Osteocyte (in vitro differentiated cells): ENCODE results near the gene FAM78A. TPM values are rescaled to one million over a fixed set of nuclear protein-coding genes. Genes with fewer than 3 reads are reported as not detected.
"Not testable (repeated sequence)": the region's sequence is repeated elsewhere in the genome, so short reads cannot be mapped to it uniquely, and the experiment has no call there.

ENCODE experiments used
- DNase-seq: peaks from one replicate; pipeline ENCODE4 v3.0.0; 2021; ENCODE audit warnings: mixed read lengths; ENCODE audit not compliant: unreplicated experiment; ENCODE audit errors: extremely low spot score
- H3K27ac Mint-ChIP-seq: one replicate; pipeline ENCODE4 v1.8.0; 2021; ENCODE audit warnings: mild to moderate bottlenecking, mixed read lengths; ENCODE audit not compliant: unreplicated experiment
- H3K27me3 Mint-ChIP-seq: one replicate; pipeline ENCODE4 v1.8.0; 2021; ENCODE audit warnings: mixed read lengths; ENCODE audit not compliant: unreplicated experiment
- H3K36me3 Mint-ChIP-seq: one replicate; pipeline ENCODE4 v1.8.0; 2021; ENCODE audit warnings: mixed read lengths; ENCODE audit not compliant: unreplicated experiment
- H3K4me1 Mint-ChIP-seq: one replicate; pipeline ENCODE4 v1.8.0; 2021; ENCODE audit warnings: mixed read lengths; ENCODE audit not compliant: unreplicated experiment
- H3K4me3 Mint-ChIP-seq: one replicate; pipeline ENCODE4 v1.8.0; 2021; ENCODE audit warnings: mild to moderate bottlenecking, moderate library complexity, mixed read lengths; ENCODE audit not compliant: unreplicated experiment
- H3K9me3 Mint-ChIP-seq: one replicate; pipeline ENCODE4 v1.8.0; 2021; ENCODE audit warnings: mixed read lengths; ENCODE audit not compliant: unreplicated experiment
- CTCF ChIP-seq: fragments of 200-600 bp; sonication (generic); IDR thresholded peaks from 2 replicates; pipeline ENCODE4 v1.5.0; 2021; ENCODE audit warnings: antibody characterized with exemption, mild to moderate bottlenecking, moderate library complexity
- total RNA-seq: library from RNA; stranded (reverse); gene quantifications from 2 replicates; pipeline ENCODE4 v1.2.1, GENCODE V29; 2021

FAM78A gene
- total RNA-seq, 1 donor from 2014 or later = 1.0 TPM

- Mint-ChIP-seq H3K27ac (no peak overlapping the region), H3K4me1 (peaks cover 8% of the 10 kb centered on the region), H3K27me3 (no peaks in the 10 kb centered on the region), H3K9me3 (no peaks in the 10 kb centered on the region), H3K36me3 (no peaks in the 10 kb centered on the region), H3K4me3 (no peak overlapping the region)
- DNase-seq = no peak
- TF ChIP-seq CTCF = no peak
These were observed 22.3 kb downstream of the FAM78A start for GRCh38 chr9:131253891-131254491.

- DNase-seq = no peak
- peaks cover 7% of the 10 kb centered on the region for H3K27me3 Mint-ChIP-seq
- TF ChIP-seq CTCF = no peak
- no peak overlapping the region for H3K27ac Mint-ChIP-seq
- no peaks in the 10 kb centered on the region for H3K9me3 Mint-ChIP-seq
- H3K4me1 Mint-ChIP-seq = peaks cover 8% of the 10 kb centered on the region
- H3K4me3 Mint-ChIP-seq = no peak overlapping the region
- H3K36me3 Mint-ChIP-seq = no peaks in the 10 kb centered on the region
These were observed 24.2 kb downstream of the FAM78A start for GRCh38 chr9:131252120-131252519.

- DNase-seq = no peak
- H3K27ac Mint-ChIP-seq = no peak overlapping the region
- H3K27me3 Mint-ChIP-seq = peaks cover 17% of the 10 kb centered on the region
- H3K36me3 Mint-ChIP-seq = no peaks in the 10 kb centered on the region
- H3K4me3 Mint-ChIP-seq = no peak overlapping the region
- peaks cover 3% of the 10 kb centered on the region for H3K9me3 Mint-ChIP-seq
- no peak for TF ChIP-seq CTCF
- no peaks in the 10 kb centered on the region for H3K4me1 Mint-ChIP-seq
These were observed 29.7 kb downstream of the FAM78A start for GRCh38 chr9:131246618-131247017.

- H3K4me1 Mint-ChIP-seq, DNase-seq, H3K36me3 Mint-ChIP-seq, H3K9me3 Mint-ChIP-seq, H3K4me3 Mint-ChIP-seq, H3K27ac Mint-ChIP-seq: not testable (repeated sequence)
- H3K27me3 Mint-ChIP-seq = peaks cover 17% of the 10 kb centered on the region
These were observed 32.0 kb downstream of the FAM78A start for GRCh38 chr9:131244331-131244730.

- Mint-ChIP-seq H3K4me1 (peaks cover 4% of the 10 kb centered on the region), H3K4me3 (no peak overlapping the region), H3K36me3 (no peaks in the 10 kb centered on the region), H3K9me3 (peaks cover 3% of the 10 kb centered on the region), H3K27ac (no peak overlapping the region), H3K27me3 (no peaks in the 10 kb centered on the region)
- TF ChIP-seq CTCF = no peak
- no peak for DNase-seq
These were observed 36.0 kb downstream of the FAM78A start for GRCh38 chr9:131240047-131240921.
